Measurements from ENCODE around the gene DVL2.
"Not testable (repeated sequence)": the region's sequence is repeated elsewhere in the genome, so short reads cannot be mapped to it uniquely, and the experiment has no call there.

Gene DVL2

DNA sequence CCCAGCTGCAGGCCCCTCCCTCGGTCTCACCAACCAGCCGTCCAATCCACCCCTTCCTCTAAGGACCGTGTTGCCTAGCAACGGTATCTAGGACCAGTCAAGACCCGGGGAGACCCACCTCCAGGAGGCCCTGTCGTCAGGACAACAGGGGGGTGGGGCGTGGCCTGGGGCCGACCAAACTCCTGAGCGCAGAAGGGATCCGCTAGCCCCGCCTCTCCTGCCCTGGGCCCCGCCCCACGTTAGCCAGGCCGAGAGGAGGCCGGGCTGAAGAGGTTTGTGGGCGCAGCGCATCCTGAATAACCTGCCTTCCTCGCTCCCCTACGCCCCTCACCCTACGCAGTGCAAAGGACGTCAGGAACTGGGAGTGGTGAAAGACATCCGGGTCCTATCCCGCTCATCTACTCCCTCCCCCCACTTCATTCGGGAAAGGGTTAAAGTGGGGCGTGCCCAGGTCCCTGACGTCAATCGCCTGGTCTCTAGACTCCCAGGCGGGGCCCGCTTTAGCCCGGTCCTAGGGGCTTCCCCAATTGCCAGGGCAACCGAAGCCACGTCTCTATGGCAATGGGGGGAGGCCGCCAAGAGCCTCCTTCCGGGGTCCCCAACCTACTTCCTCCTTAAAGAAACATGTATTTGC lies 29.4 kb downstream of the DVL2 start:
- peak; percentile 36 to 91 (median 82) for DNase-seq

DNA sequence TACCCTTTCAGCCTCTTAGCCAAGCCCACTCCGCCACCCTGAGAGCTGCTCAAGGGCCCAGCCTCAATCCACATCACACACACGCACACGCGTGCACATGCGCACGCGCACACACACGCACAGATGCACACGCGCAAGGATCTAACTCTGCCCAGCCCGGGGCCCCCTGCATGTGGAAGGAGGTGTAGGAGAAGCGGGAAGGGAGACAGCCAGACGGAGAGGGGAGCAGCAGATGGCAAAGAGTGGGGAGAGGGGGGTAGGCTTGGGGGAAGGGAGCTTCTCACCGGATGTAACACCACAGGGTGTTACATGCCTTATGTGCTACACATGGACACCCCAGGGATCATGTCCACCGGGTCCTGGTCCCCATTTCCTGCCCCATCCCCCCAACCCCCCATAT lies 30.0 kb downstream of the DVL2 start:
- DNase-seq: peak in 20 of 58 donors; percentile 17 to 71 (median 43)

DNA sequence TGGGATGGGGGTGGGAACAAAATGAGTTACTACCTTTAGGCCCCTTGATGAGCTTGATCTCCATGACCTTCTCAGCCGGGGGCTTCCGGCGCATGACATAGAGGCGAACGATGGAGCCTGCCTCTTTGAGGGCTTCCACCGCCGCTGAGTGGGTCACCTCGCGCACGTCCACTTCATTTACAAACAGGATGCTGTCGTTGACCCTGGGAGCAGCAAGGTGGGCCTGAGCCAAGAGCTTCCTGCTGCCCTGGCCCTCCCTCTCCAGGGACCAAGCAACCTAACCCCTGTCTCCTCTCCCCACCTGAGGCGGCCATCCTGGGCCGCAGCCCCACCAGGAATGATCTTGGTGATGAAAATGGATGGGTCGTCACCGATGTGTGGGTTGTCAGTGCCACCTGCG lies 30.9 kb downstream of the DVL2 start:
- no peak for DNase-seq

DNA sequence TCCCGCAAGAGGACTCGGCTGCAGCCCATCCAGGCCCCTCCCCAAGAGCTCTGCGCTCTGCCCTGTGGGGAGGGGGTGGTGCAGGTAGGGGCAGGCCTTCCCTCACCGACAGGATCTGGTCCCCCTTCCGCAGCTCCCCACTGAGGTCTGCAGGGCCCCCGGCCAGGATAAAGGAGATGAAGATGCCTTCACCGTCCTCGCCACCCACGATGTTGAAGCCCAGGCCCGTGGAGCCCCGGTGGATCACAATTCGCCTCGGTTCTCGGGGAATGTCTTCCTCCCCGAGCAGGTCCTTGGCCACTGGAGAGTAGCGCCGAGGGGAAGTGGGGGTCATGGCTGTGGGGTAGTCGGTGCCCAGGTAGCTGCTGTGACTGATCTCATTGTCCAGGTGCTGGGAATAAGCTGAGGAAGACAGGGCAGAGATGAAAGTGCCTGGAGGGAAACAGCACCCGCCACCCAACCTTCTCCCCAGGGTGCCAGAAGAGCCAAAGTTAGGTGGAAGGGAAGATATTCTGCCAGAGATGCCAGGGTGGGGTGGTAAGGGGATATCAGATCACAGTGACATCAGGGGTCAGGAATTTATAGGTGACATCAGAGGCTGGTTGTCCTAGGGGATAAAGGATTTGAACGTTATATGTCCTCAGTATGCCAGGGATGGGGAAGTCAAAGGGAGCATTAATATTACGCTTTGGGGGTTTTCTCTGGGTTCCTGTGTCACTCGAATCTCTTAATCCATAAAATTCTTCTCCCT lies 37.5 kb downstream of the DVL2 start:
- no peak for DNase-seq

DNA sequence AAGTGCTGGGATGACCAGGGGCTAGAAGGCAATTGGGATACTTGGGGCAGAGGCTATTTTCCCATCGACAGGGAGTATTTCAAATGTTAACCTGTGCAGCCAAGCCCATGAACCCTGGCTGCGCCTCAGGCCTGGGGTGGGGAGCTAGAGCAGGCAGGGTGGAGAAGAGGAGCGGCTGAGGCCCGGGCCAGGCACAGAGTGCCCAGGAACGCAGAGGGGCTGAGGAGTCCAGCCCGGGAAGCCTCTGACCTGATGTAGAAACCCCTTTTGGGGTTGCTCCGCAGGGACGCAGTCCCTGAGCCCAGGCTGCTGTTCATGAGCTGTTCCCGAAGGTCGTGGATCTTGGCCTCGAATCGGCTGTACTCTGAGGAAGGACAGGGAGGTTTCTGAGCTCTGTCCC lies 38.3 kb downstream of the DVL2 start:
- DNase-seq: no peak

DNA sequence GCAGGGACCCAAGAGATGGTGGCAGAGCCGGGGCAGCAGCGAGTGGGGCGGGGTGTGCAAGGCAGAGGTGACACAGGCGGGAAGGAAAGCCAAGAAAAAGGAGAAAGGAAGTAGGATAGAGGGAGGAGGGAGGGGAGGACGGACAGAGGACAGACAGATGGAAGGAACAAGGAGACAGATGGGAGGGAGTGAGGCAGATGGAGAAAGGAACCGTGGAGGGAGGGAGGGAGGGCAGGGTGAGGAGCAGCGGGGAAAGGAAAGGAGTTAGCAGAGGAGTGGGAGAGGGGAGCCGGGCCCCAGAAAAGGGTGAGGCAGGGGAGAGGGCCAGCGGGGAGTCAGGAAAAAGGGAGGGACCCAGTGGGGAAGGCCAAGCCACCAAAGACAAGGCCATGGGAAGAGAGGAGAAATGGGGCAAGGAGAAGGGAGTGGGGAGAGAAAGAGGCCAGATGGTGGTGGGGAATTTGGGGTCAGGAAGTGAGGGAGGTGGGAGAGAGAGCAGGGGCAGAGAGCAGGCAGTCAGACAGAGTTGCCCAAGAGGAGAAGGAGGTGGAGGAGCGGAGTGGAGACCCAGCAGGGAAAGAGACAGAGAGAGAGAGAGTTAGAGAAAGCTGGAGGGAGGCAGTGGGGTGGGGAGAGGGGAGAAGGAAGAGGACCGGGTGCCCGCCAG lies 41.9 kb downstream of the DVL2 start:
- peak in 1 of 58 donors; percentile 3 for DNase-seq

DNA sequence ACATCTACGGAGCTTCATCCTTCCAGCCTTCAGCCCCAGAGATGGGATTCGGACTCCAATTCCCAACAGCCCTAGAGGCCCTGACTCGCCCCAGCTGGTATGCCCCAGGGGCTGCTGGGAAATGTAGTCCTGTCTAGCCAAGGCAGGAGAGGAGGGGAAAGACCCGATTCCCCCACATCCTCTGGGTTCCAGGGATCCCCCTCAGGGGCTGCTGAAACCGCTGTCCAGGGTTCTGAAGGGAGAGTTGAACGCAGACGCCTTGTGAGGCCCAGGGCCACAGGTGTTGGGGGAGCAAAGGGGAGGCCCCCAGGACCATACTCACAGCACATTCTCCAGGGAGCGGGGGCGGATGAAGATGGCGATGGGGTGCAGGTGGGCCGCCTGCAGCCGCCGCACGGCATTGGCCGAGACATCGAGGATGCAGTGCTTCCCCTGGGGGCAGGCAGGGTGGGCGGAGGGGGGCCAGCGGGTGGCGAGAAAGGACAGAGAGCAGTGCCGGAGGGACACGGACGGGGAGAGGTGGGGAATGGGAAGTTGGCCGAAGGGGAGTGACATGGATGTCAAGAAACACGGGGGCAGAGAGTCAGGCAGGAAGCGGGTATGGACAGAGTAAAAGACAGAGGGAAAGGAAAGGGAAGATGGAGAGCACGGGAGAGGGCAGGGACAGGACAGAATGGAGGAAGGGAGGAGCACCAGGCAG lies 42.6 kb downstream of the DVL2 start:
- peak in 27 of 58 donors; percentile 8 to 61 (median 22) for DNase-seq

DNA sequence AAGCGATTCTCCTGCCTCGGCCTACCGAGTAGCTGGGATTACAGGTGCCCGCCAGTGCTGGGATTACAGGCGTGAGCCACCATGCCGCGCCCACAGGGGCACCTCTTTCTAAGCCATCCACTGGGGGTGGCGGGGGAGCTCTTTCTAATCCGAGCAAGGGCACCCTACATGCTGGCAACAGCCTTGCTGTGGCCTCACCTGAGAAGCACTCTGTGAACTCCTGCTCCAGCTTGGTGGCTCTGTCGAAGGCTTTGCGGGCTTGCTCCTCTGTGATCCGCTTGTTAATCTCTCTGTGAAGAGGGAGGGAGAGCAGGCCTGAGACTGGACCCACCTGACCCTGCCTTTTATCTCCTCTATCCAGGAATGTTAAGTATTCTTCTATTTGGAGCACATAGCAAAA lies 43.2 kb downstream of the DVL2 start:
- DNase-seq: no peak

DNA sequence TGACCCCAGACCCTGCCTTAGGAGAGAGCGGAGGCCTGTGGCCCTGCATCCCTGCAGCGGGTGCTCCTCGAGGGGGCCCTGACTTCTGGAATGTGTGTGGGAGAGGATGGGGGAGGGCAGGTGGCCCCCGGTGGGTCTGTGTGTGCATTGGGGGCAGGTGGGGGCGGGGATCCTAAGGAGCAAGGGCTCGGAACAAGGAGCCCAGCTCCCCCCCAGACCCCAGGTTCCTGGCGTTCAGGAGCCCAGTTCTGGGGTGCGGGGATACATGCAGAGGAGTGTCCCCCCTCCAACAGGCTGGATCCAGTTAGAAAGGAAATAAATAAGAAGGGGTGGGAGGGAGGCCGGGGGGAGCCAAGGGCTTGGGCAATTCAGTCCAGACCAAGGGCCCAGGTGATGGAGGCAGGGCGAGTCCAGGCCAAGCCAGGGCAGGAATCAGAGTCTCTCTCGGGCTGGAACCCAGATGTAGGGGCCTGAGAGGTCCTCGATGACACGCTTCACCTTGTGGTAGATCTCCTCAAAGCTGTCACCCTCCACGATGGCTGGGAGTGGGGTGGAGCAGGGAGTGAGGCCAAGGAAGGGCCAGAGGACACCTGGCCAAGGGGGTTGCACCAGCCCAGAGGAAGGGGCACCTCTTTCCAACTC lies 43.9 kb downstream of the DVL2 start:
- DNase-seq: no peak

DNA sequence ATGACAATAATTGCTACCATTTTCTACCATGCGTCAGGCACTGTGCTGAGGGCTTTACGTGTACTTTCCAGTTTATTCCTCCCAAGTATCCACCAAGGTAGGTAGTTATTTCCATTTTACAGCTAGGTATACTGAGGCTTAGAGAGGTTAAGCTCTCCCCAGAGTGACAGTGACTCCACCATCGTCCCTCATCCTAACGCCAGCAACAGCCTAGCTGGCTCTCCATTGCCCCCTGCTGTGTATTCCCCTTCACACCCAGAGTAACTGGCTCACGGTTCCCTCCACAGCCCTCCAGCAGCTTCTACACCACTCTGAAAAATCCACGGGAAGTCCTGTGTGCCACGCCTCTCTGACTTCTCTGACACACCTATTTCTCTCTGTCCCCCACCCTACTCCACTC lies 48.1 kb downstream of the DVL2 start:
- DNase-seq: no peak

DNA sequence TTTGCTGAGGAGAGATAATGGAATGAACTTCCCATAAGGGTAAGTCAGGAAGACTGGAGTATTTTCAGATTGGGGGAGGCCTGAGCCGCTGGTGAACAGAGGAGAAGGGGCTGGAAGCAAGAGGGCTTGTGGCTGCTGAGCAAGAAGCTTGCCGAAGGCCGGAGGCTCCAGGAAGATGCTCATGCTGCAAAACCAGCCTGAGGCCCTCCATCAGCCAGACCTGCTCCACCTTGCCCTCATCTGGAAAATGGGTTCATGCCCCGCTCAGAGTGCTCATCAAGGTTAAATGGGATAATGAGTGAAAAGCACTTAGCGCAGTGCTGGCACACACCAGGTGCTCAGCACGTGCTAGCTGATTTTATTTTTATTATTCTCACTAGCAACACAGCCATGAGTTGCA lies 49.7 kb downstream of the DVL2 start:
- DNase-seq: no peak

DNA sequence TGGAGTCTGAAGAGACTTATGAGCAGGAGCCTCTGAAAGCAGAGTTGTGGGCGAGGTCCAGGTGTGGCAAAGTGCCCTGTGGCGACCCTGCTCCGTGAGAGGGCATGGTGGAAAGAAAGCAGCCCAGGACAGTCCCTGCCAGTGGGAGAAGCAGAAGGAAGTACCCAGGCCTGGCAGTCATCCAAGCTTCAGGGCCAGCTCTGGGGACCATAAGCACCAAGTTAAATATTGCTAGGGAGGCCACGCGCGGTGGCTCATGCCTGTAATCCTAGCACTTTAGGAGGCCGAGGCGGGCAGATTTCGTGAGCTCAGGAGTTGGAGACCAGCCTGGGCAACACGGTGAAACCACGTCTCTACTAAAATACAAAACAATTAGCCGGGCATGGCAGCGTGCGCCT lies 50.2 kb downstream of the DVL2 start:
- DNase-seq: peak in 5 of 58 donors; percentile 4 to 24 (median 9)

DNA sequence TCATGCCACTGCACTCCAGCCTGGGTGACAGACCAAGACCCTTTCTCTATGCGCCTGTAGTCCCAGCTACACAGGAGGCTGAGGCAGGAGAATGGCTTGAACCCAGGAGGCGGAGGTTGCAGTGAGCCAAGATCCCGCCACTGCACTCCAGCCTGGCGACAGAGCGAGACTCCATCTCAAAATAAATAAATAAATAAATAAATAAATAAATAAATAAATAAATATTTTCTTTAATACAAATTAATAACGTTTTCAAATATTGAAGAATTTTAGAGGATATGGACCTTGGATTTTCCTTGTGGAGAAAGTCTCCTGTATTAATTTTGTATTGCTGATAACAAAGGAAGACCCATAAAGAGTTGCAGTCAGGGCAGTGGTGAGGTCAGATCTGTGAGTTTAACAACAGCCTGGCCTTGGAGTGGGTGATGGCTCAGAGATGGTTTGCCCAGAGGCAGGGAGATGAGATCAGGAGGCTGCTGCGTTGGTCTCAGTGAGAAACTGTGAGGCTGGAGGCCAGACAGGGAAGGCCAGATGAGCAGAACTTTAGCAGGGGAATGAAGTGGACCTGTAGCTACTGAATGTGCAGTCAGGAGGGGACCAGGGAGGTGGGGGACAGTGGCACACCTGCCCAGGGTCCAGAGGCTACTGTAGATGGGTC lies 50.8 kb downstream of the DVL2 start:
- DNase-seq: no peak

DNA sequence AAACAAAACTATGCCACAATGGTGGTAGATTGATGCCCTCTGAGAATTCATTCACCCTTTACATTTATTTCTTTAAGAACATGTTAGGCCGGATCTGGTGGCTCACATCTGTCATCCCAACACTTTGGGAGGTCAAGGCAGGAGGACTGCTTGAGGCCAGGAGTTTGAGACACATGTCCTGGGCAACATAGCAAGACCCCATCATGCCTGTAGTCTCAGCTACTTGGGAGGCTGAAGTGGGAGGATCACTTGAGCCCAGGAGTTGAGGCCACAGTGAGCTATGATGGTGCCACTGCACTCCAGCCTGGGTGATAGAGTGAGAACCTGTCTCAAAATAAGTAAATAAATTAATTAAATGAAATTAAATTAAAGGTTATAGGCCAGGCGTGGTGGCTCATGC lies 52.2 kb downstream of the DVL2 start:
- DNase-seq: not testable (repeated sequence)

DNA sequence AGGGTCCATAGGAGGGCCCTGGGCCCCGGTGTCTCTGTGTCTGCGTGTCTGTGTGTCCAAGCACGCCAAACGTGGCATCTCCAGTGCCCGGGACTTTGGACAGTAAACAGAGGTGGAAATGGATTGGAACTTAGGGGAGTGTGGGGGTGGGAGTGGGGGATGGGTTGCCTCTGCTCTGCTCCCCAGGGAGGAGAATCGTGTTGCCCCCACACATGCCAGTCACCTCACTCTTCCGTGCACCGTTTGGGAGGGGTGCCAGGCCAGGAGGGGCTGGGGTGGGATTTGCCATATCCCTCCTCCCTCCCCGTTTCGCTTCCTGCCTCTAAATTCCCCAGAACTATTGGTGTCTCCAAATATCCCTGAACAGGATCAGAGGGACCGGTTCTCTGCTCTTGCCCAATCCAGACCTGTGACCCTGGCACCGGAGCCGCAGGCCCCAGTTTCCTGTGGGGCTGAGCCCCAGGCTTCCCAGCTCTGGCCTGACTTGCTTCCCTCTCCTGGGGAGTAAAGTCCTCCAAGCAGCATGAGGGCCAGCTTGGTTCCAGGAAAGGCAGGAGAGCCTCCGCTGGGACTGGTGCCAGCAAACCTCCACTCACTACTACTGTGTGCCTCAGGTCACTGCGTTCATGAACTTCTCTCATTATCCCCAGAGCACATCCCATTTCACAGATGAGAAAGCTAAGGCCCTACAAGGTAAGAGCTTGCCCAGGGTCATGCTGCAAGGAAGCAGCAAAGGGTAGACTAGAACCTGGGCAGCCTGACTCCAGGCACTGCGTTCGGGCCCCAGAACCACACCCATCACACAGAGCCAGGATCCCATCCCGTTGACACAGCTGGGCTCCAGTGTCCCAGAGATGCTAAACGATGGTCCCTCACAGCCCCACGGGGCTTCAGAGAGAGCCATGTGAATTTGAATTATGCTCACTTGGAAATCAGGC lies 54.7 kb downstream of the DVL2 start, which contains the start of gene ASGR1:
ASGR1 (minus strand) TSS at position 54 of the 938 bp plus-strand sequence. CDS start 807 bp downstream, outside the sequence.
- DNase-seq: no peak

DNA sequence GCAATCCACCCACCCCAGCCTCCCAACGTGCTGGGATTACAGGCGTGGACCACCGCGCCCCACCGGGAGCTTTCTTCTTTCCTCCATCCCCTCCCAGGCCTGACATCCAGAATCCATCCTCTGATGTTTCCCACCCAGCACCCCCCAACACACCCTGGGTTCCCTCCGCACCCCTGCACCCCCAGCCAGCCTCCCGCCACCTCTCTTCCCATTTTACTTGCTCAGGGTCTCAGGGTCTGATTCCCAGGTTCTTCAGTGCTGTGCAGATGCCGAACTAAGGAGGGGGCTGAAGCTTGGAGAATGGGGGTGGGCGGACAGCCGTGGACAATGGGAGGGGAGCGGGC lies 55.4 kb downstream of the DVL2 start:
- DNase-seq: no peak

DNA sequence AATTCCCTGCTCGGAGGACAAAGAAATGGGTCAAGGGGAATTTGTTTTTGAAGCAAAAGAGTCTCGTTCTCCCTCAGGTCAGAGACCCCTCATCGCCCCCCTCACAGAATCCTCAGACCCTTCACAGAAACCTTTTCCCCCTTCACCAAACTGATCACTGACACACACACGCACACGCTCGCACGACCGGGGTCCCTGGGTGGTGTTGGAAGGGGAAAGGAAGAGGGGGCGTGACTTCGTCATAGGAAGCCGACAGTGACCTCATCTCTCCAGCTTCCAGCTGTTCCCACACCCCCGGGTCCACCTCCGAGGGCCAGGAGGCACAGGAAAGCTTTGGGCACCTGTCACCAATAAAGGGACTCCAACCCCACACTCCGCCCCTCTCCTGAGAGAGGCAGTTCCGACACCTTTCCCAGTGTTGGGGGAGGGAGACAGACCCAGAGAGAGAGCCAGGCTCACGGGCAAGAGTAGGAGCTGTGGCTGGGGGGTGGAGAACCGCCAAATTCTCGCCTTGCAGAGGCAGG lies 56.3 kb downstream of the DVL2 start:
- peak in 4 of 58 donors; percentile 13 to 47 (median 26) for DNase-seq

DNA sequence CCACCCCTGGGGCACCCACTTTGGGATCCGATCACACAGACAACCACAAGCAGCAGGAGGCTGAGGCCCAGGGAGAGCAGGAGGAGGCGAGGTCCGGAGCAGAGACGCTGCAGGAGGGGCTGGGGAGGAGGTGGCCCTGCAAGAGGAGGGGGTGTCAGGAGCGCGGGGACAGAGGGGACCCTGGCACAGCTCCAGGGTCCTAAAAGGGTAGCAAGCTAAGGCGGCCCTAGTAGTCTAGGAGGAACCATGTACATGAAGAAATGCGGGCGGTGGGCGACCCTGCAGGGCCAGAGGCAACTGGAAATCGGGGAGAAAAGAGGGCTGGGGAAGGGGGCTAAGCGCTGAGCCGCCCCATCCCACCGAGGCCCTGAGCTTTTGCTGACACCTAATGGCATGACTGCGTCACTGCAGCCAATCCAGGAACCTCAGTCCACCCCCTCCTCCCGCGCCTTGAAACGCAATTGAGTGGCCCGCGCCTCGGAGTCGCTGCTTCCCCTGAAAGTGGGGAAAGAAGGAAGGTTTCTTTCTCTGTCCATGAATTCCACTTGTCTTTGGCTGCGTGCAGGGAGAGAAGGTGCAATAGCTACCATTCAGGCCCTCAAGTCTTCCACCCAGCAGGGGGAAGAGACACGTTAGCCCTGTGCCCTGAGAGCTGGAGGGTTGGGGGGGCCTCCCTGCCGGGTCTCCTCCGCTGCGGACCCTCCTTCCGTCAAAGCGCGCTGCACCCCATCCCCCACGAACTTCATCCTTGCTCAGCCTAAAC lies 56.9 kb downstream of the DVL2 start:
- peak in 51 of 58 donors; percentile 14 to 83 (median 48) for DNase-seq

DNA sequence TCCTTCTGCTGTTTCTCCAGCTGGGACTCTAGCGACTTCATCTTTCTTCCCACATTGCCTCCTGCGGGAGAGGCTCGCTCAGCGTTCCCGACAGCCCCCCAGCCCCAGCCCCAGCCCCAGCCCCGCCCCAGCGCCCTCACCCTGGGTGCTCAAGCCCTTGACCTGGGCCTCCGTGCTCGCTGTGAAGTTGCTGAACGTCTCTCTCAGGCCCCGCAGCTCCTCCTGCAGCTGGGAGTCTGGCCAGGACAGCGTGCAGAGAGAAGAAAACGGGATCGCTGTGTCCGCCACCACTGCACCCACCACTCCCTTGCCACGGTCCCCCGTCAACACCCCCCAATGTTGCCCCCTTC lies 57.5 kb downstream of the DVL2 start:
- peak in 2 of 58 donors; percentile 16 to 60 for DNase-seq
